ENCODE results near the gene PDE4D.

GRCh38 chr5:59728356-59728755, 165.2 kb downstream of the PDE4D start:
- TF ChIP-seq CTCF (IDR thresholded peaks at IDR 0.05): no peak
- no peak for TF ChIP-seq SIN3A (IDR thresholded peaks at IDR 0.05; ENCODE audit: borderline replicate concordance, insufficient read depth, low read depth, low read length)
